ENCODE results near the gene FOXN3. TPM values are rescaled to one million over a fixed set of nuclear protein-coding genes. Genes with fewer than 3 reads are reported as not detected.
A peak's percentile ranks its signal among the peaks of the same experiment; 100 is the strongest.

FOXN3 gene
- total RNA-seq, 1 experiment from 2014 or later, result 125 TPM

DNA sequence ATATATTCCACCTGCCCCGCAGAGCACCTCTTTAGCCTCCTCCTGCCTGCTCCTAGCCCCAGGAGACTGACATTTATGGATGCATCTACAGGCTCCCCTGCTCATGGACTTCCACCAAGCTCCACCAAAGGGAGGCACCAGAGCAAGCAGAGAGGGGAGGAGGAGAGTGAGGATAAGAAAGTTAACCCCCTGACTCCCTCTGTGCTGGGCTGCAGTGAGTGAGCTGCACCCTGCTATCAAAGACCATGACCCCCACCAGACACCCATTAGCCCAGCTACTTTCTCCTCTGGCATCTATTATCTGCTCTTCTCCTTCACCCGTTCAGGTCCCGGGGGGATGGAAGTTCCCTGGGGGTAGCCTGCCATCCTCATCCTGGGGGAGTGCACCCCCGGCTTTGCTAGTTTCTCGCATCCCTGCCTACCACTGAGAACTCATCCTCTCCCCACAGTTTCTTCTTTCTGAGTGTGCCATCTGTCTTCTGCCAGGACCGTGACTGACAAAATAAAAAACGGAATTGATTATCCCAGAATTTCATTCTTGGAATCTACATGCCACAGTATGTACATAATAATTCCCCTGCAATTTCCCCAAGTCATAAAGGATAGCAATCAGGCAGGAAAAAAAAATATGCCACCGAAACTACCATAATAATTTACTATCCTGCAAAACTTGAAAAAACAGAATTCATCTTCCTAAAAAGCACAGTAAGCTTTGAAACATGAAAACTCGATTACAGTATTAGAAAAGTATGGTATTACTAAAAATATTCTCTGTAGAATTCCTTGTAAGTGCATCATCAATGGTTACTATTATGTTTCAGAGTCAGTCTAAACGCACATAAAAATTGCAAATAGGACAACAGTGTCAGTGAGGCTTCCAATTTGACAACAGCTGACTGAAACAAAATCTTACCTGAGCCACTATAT, 45.2 kb downstream of the FOXN3 start:
- H3K4me1 ChIP-seq (ENCODE audit: insufficient read depth, low read length), result peaks cover 10% of the 10 kb centered on the region; the same call in 1 of the 2 replicates
- H3K4ac ChIP-seq (ENCODE audit: low read depth, low read length), result no peak overlapping the region
- H4K20me1 ChIP-seq (ENCODE audit: control insufficient read depth, insufficient read depth, insufficient read length), result no peaks in the 10 kb centered on the region
- DNase-seq, result peak; percentile 39
- WGBS (ENCODE audit: extremely low coverage, insufficient read length, low lambda C conversion rate), result no CpG with 5 or more reads among the region's 10 CpGs
- peaks cover 13% of the 10 kb centered on the region for H3K79me1 ChIP-seq (ENCODE audit: insufficient read depth, low read depth, low read length, poor library complexity, severe bottlenecking)
- H3K23ac ChIP-seq (ENCODE audit: insufficient read length, low read depth, low read length), result no peak overlapping the region
- no peak overlapping the region for H4K8ac ChIP-seq (replicated peaks; ENCODE audit: insufficient read length, low read depth, low read length)
- Mint-ChIP-seq H3K4me3 (no peak overlapping the region; a peak in 1 of 5 replicates), H3K27me3 (ENCODE audit: low read depth) (no peaks in the 10 kb centered on the region), H3K36me3 (ENCODE audit: insufficient read depth in 1 of 3, low read depth in 3 of 3) (peaks cover 10 to 23% (median 11%) of the 10 kb centered on the region in 3 experiments), H3K4me1 (peaks cover 57% of the 10 kb centered on the region in 2 experiments), H3K27ac (peak overlapping the region; percentile 34 to 77 (median 41); a peak in 6 of 7 replicates), H3K9me3 (peaks cover 0 to 3% of the 10 kb centered on the region in 2 experiments; a peak in 2 of 5 replicates)
- peaks cover 50% of the 10 kb centered on the region; the same call in 1 of the 2 replicates for H3K79me2 ChIP-seq (ENCODE audit: insufficient read depth, low read length)
- no peak overlapping the region for H3K27ac ChIP-seq (ENCODE audit: insufficient read length, low read depth, low read length)
- no peak overlapping the region for H3K56ac ChIP-seq (ENCODE audit: insufficient read length, low read depth, low read length)
- H2BK120ac ChIP-seq (ENCODE audit: low read depth, low read length, poor library complexity, severe bottlenecking), result no peak overlapping the region
- no peak overlapping the region for H3K18ac ChIP-seq (ENCODE audit: insufficient read length, low read depth, low read length)
- H4K91ac ChIP-seq (ENCODE audit: insufficient read length, low read depth, low read length), result no peak overlapping the region
- H2AK5ac ChIP-seq (ENCODE audit: insufficient read length, low read length), result no peak overlapping the region
- H3K27me3 ChIP-seq (ENCODE audit: insufficient read depth, low read length), result no peaks in the 10 kb centered on the region
- no peak overlapping the region for H2BK5ac ChIP-seq (ENCODE audit: insufficient read length, low read length)
- no peak overlapping the region for H3K4me2 ChIP-seq (ENCODE audit: insufficient read depth, insufficient read length, low read length)
- TF ChIP-seq CTCF (conservative IDR thresholded peaks at IDR 0.05), result no peak
- no peak overlapping the region for H2BK12ac ChIP-seq (ENCODE audit: insufficient read length, low read depth, low read length)
- H2AFZ ChIP-seq (ENCODE audit: low read length), result no peak overlapping the region
- no peaks in the 10 kb centered on the region for H3K9me3 ChIP-seq (ENCODE audit: control insufficient read depth, low read depth, low read length)
- H2BK20ac ChIP-seq (ENCODE audit: low read depth, low read length, poor library complexity, severe bottlenecking), result no peak overlapping the region
- no peak overlapping the region for H3T11ph ChIP-seq (ENCODE audit: low read length)
- H4K5ac ChIP-seq (ENCODE audit: insufficient read length, low read depth, low read length), result no peak overlapping the region
- no peaks in the 10 kb centered on the region for H3K23me2 ChIP-seq (ENCODE audit: insufficient read length, low read depth, low read length, poor library complexity, severe bottlenecking)
- H2BK15ac ChIP-seq (ENCODE audit: low read depth, low read length), result no peak overlapping the region
- H3K14ac ChIP-seq (ENCODE audit: insufficient read depth, low read length), result no peak overlapping the region
- H3K9ac ChIP-seq (ENCODE audit: extremely low read depth, insufficient read length, low read length), result no peak overlapping the region
